GM12892 (cell line): ENCODE results near the gene NLRC5.
"Not testable (repeated sequence)": the region's sequence is repeated elsewhere in the genome, so short reads cannot be mapped to it uniquely, and the experiment has no call there.

Source experiments
- DNase-seq: peaks from one replicate; pipeline ENCODE4 v3.0.0; 2011; ENCODE audit not compliant: insufficient read length
- FAIRE-seq: peaks from 2 replicates; lab custom pipeline; 2011; peaks lifted over from hg19 to GRCh38; lab: Jason Lieb, UNC
- POLR2A ChIP-seq: IDR thresholded peaks from 2 replicates; pipeline ENCODE4 v1.6.1; 2011; ENCODE audit warnings: low read depth, low read length, control low read depth
- POLR2AphosphoS5 ChIP-seq: IDR thresholded peaks from 2 replicates; pipeline ENCODE4 v1.6.1; 2011; ENCODE audit warnings: low read depth, low read length, control low read depth
- TAF1 ChIP-seq: IDR thresholded peaks from 2 replicates; pipeline ENCODE4 v1.6.1; 2011; ENCODE audit warnings: low read depth, mild to moderate bottlenecking, control low read depth, low read length, borderline replicate concordance

NLRC5 gene

GRCh38 chr16:56997931-56998330 is 8.6 kb downstream of the NLRC5 start:
- FAIRE-seq = no peak
- no peak for DNase-seq
- TF ChIP-seq TAF1 (no peak), POLR2A (no peak), POLR2AphosphoS5 (no peak)

DNA sequence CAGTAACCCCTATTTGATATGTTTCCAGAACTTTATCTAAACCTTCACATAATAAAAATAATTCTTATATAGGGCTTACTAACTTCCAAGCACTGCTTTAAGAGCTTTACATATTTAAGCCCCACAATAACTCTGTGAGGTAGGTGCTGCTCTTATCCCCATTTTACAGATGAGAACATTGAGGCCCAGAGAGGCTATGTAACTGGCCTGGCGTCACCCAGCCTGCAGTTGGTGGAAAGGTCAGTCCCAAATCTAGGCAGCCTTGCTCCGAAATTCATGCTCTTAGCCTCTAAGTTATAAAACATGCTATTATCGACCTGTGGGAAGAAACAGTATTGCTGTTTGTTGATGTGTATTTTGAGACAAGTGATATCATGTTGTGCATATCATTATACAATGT is 9.0 kb downstream of the NLRC5 start:
- TF ChIP-seq POLR2A (0 out of 2 replicates have a peak, but pooled peaks have one; percentile 20), TAF1 (no peak), POLR2AphosphoS5 (no peak)
- no peak for FAIRE-seq
- no peak for DNase-seq

GRCh38 chr16:56998861-56999260 is 9.5 kb downstream of the NLRC5 start:
- DNase-seq = no peak
- no peak for TF ChIP-seq POLR2A
- no peak for TF ChIP-seq TAF1
- FAIRE-seq = peak; percentile 21

DNA sequence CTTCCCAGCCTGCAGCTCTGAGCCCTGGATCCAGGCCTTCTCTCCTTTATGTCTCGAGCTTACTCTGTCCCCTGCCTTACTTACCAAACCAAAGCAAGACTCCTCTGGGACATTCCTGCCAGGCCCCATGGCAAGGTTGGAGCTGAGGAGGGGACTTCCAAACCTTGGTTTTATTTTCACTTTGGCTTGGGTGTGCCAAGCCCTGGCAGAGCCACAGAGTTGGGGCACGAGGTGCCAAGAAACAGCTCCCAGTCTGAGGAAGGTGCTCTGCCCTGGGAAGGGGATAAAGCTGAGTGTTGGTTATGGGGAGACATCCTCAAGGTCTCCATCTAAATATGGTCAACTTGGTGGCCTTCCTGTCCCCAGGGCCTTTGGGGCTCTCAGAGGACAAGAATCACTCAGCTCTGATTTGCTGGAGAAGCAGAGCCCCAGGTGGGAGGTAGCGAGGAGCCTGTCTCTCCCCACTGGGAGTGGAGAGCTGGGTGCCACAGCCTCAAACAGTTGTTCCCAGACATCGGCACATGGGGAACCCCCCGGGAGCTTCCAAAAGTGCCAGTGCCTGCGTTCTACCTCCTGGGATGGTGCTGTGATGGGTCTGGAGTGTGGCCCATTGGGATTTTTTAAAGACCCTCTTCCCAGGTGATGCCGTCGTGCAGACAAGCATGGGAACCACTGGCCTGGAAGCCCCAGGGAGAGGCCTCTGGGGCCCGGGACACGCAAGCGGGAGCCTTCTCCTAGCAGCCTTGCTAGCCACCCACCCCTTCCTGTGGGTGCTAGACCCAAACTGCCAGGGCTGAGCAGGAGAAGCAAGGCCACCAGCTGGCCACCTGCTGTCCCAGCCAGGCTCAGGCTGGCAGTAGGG is 10.3 kb downstream of the NLRC5 start:
- TF ChIP-seq POLR2A (no peak; the same call in 1 of the 2 replicates), POLR2AphosphoS5 (no peak), TAF1 (no peak)
- DNase-seq (no peak), FAIRE-seq (peak; percentile 94)

DNA sequence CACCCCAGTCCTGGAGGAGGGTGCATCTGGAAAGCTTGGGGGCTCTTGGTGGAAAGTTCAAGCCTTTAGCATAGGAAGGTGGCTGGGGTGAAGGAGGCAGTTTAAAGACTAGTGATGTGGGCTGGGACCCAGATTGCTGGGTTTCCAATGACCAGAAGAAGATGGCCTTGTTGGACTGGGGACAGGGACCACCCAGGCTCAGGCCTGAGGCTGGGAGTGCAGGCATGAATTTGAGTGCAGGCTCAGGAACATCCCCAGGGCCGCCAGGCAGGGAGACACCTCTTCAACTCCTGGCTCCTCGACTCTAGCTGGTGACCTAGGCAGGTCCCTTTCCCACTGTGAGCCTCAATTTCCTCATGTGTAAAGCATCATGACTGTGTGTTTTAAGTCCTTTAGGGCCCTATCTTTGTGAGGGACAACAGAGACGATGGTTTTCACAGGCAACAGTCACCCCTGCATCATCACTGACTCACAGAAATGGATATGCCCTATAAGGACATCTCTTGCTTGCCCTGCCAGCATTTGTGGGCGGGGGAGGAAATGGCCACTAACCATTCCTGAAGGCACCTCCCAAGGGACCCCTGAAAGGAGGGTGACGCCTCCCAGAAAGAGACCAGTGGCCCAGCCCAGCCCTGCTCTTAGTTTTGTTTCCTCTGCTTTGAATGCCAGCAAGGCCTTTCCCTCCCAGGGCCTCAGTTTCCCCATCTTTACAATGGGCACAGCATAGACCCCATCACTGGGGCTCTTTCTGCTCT is 11.1 kb downstream of the NLRC5 start:
- FAIRE-seq = peak; percentile 99
- no peak for TF ChIP-seq TAF1
- peak; percentile 81 for TF ChIP-seq POLR2A
- peak; percentile 85 for TF ChIP-seq POLR2AphosphoS5
- DNase-seq = no peak

GRCh38 chr16:57001026-57001679 is 11.8 kb downstream of the NLRC5 start:
- no peak for TF ChIP-seq POLR2A
- peak; percentile 73 for FAIRE-seq
- DNase-seq = no peak

DNA sequence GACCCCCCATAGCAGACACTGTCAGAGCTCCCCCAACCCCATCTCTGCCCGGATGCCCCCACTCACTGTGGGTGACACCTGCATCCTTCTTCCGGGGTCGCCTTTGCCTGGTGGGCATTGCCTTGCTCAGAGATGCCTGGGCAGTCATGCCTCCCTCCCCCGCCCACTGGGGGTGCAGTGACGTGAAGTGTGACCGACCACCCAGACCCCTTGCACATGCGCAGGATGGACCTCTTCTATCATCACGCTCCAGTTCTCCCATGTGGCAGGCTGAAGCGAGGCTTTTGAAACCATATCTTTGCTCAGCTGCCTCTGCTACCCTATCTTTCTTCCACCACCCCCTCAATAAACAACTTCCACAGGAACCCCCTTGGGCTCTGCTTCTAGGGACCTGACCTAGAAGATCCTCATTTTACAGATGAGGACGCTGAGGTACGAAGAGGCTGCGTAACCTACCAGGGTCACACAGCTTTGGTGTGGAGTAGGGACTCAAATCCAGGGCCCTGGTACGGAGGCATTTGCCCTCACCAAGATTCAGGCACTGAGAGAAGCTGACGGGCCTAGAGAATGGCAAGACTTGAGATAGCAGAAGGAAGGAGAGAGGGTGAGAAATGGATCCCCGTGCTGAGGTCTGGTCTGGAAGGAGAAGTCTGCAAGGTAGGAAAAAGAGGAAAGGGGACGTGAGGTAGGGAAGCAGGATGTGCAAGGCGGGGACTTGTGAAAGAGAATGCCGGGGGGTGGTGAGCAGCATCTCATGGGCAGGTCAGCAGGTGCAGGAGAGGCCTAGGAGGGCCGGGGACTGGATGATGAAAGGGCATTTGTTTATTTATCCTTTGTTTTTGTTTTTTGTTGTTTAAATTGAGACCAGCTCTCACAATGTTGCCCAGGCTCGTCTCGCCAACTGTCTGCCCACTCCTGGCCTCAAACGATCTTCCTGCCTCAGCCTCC is 14.4 kb downstream of the NLRC5 start:
- TF ChIP-seq POLR2A = no peak; the same call in 1 of the 2 replicates
- TF ChIP-seq TAF1 = no peak
- no peak; the same call in 1 of the 2 replicates for TF ChIP-seq POLR2AphosphoS5
- FAIRE-seq (peak; percentile 97), DNase-seq (no peak)

- FAIRE-seq (peak; percentile 79), DNase-seq (no peak)
- TF ChIP-seq TAF1 (no peak), POLR2AphosphoS5 (0 out of 2 replicates have a peak, but pooled peaks have one; percentile 29), POLR2A (no peak)
These were observed 15.3 kb downstream of the NLRC5 start for GRCh38 chr16:57004387-57005250.

DNA sequence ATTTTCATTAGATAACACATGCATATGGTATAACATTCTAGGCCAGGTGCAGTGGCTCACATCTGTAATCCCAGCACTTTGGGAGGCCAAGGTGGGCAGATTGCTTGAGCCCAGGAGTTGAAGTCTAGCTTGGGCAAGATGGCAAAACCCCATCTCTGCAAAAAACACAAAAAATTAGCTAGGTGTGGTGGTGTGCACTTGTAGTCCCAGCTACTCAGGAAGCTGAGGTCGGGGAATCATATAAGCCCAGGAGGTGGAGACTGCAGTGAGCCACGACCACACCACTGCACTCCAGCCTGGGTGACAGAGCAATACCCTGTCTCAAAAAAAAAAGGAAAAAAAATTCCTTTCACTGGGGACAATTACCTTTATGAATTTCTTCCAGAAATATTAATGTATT is 16.2 kb downstream of the NLRC5 start:
- FAIRE-seq, DNase-seq: not testable (repeated sequence)

GRCh38 chr16:57007050-57007449 is 17.7 kb downstream of the NLRC5 start:
- no peak for TF ChIP-seq POLR2A
- no peak for TF ChIP-seq POLR2AphosphoS5
- no peak for TF ChIP-seq TAF1
- peak; percentile 71 for FAIRE-seq
- DNase-seq = no peak
